AG09309 (cell line): ENCODE results near the gene EGFR.

Experiments
- DNase-seq: peaks from one replicate; pipeline ENCODE4 v3.0.0-alpha.2; 2010; ENCODE audit warnings: low read depth
- H3K4me3 ChIP-seq: 2 replicates; pipeline ENCODE4 v1.5.1; 2011; ENCODE audit warnings: mild to moderate bottlenecking, low read depth, low read length, moderate library complexity; ENCODE audit not compliant: control insufficient read depth
- CTCF ChIP-seq: IDR thresholded peaks from 2 replicates; pipeline ENCODE4 v1.5.1; 2011; ENCODE audit warnings: mild to moderate bottlenecking, low read depth, low read length, inconsistent platforms; ENCODE audit not compliant: insufficient read depth, control insufficient read depth; ENCODE audit errors: missing control alignments

Gene EGFR

DNA sequence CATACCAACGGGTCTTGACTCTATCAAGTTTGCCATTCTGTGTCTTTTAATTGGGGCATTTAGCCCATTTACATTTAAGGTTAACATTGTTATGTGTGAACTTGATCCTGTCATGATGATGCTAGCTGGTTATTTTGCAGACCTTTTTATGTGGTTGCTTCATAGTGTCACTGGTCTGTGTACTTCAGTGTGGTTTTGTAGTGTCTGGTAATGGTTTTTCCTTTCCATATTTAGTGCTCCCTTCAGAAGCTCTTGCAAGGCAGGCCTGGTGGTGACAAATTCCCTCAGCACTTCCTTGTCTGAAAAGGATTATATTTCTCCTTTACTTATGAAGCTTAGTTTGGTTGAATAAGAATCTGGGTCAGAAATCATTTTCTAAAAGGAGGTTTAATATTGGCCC is 211.2 kb downstream of the EGFR start:
- no peak for DNase-seq
- no peak for TF ChIP-seq CTCF
- H3K4me3 ChIP-seq = no peak overlapping the region

DNA sequence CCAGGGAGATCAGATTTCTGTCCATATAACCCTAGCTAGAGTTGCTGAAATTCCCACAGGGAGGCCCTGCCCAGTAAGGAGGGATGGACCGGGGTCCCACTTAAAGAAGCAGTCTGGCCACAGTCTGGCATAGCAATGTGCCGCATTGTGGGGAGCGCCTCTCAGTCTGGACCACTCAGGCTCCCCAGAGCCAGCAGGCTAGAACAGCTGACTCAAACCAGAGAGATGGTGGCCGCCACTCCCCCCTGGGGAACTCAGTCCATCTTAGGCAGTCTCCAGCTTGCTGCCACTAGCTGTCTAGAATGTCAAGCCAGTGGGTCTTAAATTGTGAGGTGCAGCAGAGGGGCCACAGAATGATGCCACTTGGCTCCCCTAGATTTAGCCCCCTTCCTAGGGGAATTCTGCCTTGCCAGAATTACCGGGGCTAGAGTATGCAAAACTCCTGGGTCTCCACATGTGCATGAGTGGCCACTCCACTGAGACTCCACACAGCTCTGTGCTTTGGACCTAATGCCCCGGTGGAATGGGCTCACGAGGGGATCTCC is 213.0 kb downstream of the EGFR start:
- H3K4me3 ChIP-seq = no peak overlapping the region
- DNase-seq = no peak
- no peak for TF ChIP-seq CTCF

GRCh38 chr7:55233001-55233400 is 214.2 kb downstream of the EGFR start:
- no peak overlapping the region for H3K4me3 ChIP-seq
- DNase-seq = no peak
- no peak for TF ChIP-seq CTCF

DNA sequence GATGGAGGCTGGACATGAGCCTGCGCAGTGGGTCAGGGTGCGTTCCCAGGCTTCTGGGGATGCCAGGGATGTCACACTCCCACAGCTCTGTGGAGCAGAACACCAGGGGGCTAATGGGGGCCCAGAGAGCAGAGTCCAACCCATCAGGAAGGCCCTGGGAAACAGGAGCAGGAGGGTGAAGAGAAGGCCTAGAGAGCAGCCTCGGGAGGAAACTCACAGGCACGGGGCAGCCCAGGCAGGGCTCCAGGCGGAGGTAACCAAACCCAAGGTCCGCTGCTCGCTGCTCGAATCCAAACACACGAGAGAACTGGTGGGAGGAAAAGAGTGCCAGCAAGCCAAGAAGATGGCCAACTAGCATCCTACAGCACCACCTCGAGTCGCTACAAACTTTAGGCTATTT is 215.6 kb downstream of the EGFR start:
- H3K4me3 ChIP-seq = no peak overlapping the region
- no peak for TF ChIP-seq CTCF
- DNase-seq = no peak

- DNase-seq = no peak
- H3K4me3 ChIP-seq = no peak overlapping the region
- no peak for TF ChIP-seq CTCF
These were observed 216.3 kb downstream of the EGFR start for GRCh38 chr7:55235115-55235514.

- DNase-seq = no peak
- no peak for TF ChIP-seq CTCF
- H3K4me3 ChIP-seq = no peak overlapping the region
These were observed 217.0 kb downstream of the EGFR start for GRCh38 chr7:55235801-55236200.

GRCh38 chr7:55236476-55236875 is 217.7 kb downstream of the EGFR start:
- DNase-seq = no peak
- no peak for TF ChIP-seq CTCF
- no peak overlapping the region for H3K4me3 ChIP-seq
